HG03045 (cell line): ENCODE results near the gene TUBG1.
"Not testable (repeated sequence)": the region's sequence is repeated elsewhere in the genome, so short reads cannot be mapped to it uniquely, and the experiment has no call there.

Source experiments
- ATAC-seq: cut with Tn5 transposase; IDR thresholded peaks from one replicate; pipeline ENCODE4 v1.9.1; 2021; ENCODE audit warnings: mild to moderate bottlenecking, moderate library complexity; ENCODE audit not compliant: unreplicated experiment

The TUBG1 gene

DNA sequence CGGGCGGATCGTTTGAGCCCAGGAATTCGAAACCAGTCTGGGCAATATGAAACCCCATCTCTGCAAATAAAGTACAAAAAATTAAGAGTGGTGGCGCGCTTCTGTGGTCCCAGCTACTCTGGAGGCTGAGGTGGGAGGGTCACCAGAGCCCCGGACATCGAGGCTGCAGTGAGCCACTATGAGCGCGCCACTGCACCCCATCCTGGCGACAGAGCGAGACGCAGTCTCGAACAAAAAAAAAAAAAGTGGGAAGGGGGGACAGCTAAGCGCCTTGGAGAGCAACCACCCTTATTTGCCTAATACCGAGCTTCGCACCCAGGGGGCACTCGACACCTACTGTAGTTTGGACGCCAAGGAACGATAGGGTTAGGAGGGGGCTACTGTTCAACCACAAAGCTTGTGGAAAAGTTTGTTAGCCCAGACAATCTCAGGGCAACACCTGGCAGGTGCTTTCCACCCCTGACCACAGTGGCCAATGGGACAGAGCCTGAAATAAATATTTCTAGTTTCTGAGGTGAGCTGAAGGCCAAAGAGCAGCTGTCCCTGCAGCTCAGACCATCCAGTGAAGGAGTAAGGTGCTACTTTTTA lies 31.1 kb upstream of the TUBG1 start:
- ATAC-seq = peak; percentile 53

DNA sequence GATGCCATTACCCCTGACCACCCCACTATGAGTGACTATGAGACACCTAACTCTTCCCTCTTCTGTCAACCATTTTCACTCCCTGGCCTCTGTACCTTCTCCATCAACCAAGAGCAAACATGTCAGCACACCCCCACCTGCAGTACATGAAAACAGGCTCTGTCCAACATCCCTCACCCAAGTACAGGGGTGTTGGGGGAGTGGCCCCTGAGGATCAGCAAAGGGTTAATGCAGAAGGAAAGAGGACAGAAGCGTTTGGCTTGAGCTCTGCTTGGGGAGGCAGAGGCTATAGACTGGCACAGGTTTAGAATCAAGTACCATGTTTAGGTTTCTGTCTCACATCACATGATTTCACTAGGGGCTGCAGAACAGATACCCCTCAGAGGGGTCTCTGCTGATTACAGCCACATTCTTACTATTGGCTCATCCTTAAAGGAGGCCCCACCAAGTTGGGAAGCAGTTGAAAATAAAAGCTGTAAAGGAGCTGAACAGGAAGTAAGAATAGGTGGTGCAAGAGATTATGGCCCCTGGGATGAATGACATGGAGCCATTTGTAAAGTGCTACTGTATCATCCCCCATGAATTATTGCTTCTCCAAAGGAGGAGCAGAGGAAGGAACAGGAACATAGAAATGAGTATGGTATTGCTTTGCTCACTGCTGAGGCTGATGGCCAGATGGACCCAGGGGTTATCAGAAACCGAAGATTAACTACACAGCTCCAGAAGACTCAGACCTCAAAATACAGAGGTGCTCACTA lies 29.5 kb upstream of the TUBG1 start:
- ATAC-seq = no peak

DNA sequence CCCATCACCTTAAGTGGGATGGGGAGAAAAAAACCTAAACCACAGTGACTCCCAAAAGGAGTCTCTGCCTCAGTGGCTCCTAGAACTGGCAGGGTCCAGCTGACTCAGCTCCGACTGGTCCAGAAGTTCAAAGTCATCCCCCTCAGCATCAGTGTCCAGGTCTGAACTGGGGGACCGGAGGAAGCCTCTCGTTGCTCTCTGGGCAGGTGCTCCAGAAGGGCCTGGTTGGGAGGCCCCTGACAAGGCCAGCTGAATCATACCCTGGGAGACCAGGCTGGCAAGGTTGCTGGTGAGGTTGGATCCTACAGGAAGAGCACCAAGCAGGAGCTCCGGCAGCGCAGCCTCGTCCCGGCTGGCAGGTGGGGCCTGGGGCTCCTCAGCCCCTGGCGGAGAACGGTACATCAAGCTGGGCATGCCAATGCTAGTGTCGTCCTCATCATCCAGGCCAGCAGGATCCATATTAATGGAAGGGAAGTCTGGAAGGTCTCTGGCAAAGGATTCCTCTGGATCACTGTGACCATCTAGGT lies 27.7 kb upstream of the TUBG1 start:
- ATAC-seq = no peak

DNA sequence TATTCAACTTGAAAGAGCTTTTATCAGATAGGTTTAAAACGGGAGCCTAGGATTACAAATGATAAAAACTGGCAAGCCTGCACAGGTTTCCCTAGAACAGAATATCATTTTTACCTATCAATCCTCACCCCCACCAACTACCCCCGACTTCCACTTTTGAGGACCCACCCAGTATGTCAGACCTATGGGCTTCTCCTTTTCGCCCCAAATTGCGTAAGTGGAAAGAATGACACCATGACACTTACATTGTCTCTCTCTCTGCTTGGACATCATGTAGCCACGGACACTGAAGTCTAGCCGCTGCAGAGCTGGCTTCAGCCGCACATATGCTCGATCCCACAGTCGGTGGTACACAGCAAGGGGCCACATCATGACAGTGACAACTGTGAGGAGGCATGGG lies 24.6 kb upstream of the TUBG1 start:
- ATAC-seq = no peak

DNA sequence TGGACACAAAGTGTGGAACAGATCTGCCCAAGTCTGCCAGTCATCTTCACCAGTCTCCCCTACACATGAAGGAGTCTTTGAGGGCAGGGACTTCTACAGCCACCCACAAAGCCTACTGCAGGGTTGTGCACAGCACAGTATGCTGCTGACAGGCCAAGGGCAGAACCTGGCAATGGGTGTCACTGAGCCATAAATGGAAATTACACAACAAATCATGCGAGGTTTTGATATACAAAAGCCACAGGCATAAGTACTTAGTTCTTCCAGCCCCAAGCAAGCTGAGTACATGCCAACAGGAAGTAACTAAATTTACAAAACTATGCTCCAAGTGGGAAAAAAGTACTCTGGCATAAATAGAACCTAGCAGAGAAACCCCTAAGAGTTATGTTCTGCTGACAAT lies 24.1 kb upstream of the TUBG1 start:
- ATAC-seq = no peak

DNA sequence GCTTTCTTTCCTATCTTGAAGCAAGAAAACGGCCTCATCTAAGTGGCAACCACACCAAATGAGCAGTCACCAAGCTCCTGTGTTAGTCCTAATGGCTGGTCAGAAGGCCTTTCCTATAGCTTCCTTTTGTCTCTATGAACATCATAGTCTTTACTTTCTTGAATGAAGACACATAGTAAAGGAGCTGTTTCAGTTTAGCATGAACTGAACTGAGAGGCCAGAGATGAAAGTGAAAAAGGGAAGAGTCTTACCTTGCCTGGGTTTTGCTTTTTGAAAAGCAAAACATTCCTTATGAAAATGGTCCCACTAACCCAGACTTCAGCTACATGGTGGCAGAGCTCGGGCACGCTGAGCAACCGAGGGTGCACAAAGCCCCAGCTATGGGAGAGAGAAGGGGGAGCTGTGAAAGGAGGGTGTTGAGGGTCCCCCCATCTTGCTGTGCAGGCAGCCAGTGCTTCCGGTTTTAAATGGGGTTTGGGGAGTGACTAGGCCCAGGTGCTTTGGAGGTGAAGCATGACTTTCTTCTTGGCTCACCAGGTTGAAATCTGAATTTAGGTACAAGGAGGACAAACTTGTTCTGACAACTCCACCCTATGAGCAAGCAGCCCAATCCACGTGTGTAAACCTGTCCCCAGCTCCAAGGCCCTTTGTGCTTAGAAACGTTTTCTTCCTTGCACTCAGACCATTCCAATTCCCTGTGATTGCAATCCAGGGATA lies 22.8 kb upstream of the TUBG1 start:
- ATAC-seq = no peak

DNA sequence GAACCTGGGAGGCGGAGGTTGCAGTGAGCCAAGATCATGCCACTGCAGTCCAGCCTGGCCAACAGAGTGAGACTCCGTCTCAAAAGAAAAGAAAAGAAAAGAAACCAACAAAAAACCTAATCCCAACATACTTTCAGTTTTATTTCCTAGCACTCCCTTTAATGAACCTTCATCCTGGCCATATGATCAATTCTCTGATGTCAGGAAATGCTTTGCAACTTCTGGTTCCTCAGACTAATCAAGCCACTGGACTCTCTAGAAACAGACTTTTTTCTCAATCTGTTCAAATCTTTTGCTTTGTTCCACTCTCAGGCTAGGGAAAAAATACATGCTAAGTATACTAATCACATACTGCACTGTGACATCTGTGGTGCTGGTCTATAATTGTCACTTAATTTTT lies 18.6 kb upstream of the TUBG1 start:
- ATAC-seq = no peak

DNA sequence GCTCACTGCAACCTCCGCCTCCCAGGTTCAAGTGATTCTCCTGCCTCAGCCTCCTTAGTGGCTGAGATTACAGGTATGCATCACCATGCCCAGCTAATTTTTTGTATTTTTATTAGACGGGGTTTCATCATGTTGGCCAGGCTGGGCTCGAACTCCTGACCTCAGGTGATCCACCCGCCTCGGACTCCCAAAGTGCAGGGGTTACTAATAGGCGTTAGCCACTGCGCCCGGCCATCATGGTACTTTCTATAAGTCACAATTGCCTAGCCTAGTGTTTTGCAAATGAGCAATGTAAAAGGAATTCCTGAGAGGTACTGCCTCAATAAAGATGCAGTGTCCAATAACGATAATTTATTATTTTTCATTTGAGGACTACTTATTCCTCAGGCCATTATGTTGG lies 18.1 kb upstream of the TUBG1 start:
- no peak for ATAC-seq

DNA sequence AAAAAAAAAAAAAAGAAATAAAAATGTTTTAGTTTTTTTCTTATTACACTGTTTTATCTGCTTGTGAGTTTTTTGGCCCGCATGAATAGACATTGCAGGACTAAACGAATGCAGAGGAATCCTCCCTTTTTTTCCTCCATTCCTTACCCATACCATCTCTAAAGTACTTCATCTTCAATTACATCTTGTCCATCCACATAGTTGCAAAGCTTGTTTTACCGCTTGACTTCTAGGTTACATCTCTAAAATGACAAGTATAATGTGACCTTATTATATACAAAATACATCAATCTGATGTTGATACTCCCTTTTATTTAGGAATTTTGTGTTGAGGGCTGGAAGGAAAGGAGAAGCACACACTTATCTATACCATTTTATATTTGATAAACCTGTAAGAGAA lies 13.1 kb upstream of the TUBG1 start:
- ATAC-seq = no peak

DNA sequence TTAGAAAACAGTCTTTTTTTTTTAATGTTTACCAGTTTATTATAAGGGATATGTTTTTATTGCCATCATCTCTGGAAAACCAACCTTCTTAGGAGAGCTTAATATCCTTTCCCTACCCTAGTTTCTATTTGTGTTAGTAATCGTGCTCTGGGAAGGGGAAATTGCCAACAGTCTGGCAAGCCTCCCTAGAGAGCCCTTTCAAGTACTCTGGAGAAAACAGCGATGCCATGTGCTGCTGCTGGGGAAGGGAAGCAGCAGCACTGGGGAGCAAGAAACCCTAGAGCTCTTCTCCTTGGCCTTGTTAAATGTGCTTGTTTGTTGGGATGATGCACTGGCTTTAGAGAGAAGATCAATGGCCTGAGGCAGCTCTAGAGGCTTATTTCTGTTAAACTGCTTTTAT lies 10.6 kb upstream of the TUBG1 start:
- no peak for ATAC-seq

DNA sequence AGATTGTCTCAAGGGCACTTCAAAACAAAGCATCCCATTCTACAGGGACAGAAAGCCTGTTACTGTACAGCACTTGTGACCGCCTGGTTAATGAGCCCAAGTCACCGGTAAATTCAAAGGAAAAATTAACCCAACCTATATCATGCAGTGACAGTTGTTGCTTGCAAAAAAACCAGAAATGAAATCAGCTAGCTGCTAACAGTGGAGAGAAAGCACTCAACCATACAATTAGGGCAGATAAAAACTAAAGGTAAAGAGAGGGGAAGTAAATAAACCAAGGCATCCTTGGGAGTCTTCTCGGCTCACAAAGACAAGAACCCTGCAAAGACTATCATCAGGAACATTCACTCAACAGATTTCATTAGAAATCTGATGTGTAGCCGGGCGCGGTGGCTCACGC lies 6.2 kb upstream of the TUBG1 start:
- ATAC-seq = no peak

DNA sequence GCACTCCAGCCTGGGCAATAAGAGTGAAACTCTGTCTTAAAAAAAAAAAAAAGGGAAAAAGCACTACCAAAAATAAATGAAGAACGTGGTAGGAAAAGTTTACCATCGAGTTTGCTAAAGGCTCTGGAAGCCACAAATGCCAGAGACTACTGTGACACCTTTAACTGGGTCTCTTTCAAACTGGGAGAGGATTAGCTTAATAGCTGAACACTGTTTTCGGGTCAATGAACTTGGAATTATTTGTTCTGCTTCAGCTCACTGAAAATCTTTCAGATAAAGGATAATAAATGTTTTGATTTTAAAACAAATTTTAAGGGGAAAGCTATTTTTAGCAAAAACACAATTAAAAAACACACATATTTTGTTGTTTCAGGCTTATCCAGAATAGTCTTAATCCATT lies 1.7 kb upstream of the TUBG1 start:
- no peak for ATAC-seq

DNA sequence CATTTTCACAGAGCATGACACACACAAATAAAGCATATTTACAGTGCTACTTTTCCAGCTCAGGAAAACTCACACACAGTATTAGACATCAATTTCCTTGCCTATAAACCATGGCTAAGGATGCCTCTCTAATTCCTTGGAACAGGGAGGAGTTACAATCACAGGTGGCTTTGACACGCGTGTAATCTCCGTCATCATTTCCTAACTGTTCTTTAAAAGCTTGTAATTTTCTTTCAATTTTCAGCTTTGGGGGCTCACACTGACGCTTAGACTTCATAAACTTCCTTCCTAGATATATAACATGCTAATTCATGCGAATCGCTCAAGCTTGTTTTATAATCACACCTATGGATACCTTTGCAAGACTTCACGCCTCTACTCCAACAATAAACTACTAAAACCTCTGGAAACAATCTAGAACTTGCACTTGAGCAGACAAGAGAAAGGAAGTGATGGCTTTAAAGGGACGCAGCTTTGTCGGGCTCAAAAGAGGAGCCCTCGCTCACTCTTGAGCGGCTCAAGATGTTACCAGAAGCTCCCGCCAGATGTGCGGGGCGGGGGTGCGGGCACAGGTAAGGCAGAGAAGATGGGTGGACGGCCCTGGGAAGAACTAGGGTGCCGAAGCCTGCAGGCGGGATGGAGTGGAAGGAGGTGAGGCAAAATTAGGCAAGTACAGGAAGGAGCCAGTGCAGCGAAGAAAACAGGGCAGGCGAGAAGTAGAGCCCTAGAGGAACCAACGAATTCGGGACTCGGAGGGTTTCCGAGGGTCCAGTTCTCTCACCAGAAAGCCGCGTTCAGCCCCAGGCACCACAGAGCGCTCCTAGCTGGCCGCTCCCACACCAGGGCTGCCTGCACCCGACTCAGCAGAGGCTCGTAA lies 940 bp upstream of the TUBG1 start:
- peak; percentile 29 for ATAC-seq

DNA sequence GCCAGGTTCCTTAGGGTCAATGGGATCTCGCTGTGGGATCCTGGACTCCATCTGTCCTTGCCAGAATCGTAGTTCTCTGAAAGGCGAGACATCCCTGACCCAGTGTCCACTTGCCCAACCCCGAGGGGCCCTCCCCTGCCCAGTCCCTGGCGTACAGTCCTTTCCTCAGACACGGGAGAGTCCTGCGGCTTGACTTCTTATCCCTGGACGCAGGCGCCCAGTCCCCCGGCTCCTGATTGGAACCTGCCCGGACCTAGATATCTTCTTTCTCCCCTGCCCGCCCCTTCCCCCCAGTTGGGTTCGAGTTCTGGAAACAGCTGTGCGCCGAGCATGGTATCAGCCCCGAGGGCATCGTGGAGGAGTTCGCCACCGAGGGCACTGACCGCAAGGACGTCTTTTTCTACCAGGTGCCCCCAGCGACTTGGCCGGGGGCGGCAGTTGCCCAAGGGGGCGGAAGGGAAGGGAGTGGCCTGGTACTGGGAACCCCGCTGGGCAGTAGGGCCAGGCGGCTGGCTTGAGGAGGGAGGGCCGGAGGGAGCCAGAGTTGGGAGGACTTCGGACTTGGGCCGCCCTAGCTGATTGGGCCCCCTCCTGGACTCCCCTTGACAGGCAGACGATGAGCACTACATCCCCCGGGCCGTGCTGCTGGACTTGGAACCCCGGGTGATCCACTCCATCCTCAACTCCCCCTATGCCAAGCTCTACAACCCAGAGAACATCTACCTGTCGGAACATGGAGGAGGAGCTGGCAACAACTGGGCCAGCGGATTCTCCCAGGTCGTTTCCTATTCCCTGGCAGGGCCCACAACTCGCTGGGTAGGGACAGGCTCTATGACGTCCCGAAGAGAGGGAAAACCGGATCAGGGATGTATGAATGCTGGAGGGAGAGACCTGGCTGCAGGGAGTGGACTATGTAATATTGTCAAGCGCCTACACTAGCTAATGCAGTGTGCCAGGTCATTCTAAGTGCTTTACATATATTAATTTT lies 625 bp downstream of the TUBG1 start:
- not testable (repeated sequence) for ATAC-seq

DNA sequence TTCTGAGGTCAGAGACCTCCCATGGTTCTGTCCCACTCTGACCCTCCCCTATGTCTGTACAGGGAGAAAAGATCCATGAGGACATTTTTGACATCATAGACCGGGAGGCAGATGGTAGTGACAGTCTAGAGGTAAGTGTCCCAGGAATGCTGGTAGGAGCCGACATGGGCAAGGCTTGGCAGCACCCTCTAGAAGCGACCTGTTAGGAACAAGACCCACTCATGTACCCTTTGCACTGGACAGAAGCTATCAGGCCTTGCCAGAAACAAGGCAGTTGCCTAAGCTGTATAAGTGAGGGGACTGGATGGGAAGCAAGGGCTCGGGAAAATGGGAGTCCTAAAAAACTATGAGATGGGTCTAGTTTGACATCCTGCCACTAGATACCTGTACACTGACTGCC lies 2.5 kb downstream of the TUBG1 start:
- ATAC-seq = no peak

DNA sequence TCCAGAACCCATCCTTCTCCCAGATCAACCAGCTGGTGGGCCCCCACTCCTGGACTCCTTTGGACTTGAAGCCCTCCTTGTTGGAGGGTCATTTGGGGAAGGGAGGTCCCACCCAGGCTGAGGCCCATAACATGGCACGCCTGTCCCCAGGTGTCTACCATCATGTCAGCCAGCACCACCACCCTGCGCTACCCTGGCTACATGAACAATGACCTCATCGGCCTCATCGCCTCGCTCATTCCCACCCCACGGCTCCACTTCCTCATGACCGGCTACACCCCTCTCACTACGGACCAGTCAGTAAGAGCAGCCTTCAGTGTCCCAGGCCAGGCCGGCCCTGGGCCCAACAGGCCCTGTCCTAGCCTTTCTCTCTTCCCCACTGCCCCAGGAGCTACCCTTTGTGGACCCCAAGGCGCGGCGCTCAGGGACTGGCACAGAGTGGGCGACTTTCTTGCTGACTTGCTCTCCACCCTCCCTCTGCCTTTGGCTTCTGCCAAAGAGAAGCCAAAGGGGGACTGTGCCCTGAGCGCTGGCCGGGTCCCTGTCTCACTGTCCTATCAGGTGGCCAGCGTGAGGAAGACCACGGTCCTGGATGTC lies 4.3 kb downstream of the TUBG1 start:
- no peak for ATAC-seq

DNA sequence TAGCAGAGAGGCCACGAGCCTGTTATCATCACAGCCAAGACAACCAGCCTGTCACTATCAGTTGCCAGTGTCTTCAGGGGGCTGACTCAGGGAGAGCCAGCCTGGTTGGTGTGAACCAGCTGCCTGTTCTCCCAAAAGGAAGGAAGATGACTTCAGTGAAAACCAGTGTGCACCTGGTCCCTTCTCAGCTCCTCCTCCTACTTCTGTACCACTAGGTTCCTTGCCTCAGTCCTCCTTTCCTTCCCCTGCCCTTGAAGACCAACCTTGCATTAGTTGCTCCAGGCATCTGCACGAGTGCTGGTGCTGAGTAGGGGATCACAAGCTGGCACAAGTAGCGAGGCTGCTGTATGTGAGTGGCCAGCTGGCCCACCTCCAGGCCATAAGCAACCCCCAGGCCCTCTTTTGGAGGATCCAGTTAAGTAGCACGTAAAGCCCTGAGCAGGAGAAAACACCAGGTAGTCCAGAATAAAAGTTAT lies 8.5 kb downstream of the TUBG1 start:
- ATAC-seq = no peak

DNA sequence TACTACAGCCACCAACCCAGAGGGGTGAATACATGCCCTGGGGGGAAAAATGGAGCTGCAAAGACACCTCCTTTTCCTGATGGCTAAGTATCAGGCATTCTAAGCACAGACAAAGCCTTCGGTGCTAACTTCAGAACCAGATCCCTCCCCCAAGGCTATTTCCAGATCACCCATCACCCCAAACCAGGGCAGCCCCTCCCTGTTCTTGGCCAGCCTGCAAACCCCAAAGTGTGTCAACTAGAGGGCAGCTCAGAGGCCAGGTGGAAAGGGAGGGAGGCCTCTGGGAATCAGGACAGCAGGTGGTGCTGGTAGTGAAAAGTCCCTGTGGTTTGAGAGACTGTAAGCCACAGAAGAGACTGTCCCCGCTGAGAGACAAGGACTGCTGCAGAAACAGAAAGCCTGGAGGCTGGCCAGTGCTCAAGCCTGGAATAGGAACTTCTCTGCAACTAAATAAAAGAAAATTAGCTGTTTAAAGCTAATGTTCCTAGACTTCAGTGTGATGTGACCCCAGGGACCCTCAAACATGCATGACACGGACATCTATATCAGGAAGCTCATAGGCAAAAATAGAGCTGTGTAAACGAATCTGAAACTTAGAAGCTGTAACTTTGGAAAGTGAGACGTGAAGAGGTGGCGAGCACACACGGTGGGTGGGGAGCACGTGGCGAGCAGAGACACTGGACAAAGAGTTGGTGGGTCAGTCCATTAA lies 9.1 kb downstream of the TUBG1 start:
- peak; percentile 81 for ATAC-seq

DNA sequence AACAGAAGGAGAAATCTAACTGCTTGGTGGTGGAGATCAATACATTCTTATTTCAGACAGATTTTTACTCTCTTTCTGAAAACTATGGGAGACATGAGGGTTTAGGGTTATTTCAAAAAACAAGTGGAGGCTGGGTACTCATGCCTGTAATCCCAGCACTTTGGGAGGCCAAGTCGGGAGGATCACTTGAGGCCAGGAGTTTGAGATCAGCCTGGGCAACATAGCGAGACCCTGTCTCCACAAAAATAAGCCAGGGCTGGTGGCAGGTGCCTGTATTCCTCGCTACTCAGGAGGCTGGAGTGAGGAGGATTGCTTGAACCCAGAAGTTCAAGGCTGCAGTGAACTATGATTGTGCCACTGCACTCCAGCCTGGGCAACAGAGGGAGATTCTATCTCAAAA lies 12.5 kb downstream of the TUBG1 start:
- not testable (repeated sequence) for ATAC-seq
